Gastroesophageal sphincter (tissue), 3 donors: ENCODE data around the gene PSMB8.
A peak's percentile ranks its signal among the peaks of the same experiment; 100 is the strongest.

Experiments
- CTCF ChIP-seq, 4 experiments: fragments of 200-600 bp in 2 of 4; fragments of 450-650 bp in 2 of 4; sonication (generic) in 1 of 4; IDR thresholded peaks; one replicate each; pipeline ENCODE4 v1.5.1; 2017 to 2019; ENCODE audit warnings: antibody characterized with exemption in 4 of 4, mild to moderate bottlenecking in 2 of 4, moderate library complexity in 2 of 4
- POLR2A ChIP-seq, 2 donors: fragments of 450-650 bp; IDR thresholded peaks; one replicate each; pipeline ENCODE4 v1.6.1; 2017; ENCODE audit warnings: antibody characterized with exemption in 2 of 2, mild to moderate bottlenecking in 2 of 2, moderate library complexity in 1 of 2
- POLR2AphosphoS5 ChIP-seq: sonication (generic); formaldehyde crosslinking; IDR thresholded peaks from one replicate; pipeline ENCODE4 v1.6.1; 2017; ENCODE audit warnings: antibody characterized with exemption

GRCh38 chr6:32853541-32854375, 9.9 kb upstream of the PSMB8 start, which contains the start of the genes PSMB9 and TAP1:
- TF ChIP-seq CTCF (IDR thresholded peaks at IDR 0.05) (peak; percentile 73 to 92 (median 86)), POLR2AphosphoS5 (peak; percentile 92), POLR2A (IDR thresholded peaks at IDR 0.05) (peak; percentile 90 to 93)
